Measurements from ENCODE around the gene CLSTN2. TPM values are rescaled to one million over a fixed set of nuclear protein-coding genes. Genes with fewer than 3 reads are reported as not detected.

The CLSTN2 gene
- total and polyA plus RNA-seq, 2 of the 13 experiments (the other 11 are each of a cell fraction or from before 2014, with no cell fraction given): not detected

DNA sequence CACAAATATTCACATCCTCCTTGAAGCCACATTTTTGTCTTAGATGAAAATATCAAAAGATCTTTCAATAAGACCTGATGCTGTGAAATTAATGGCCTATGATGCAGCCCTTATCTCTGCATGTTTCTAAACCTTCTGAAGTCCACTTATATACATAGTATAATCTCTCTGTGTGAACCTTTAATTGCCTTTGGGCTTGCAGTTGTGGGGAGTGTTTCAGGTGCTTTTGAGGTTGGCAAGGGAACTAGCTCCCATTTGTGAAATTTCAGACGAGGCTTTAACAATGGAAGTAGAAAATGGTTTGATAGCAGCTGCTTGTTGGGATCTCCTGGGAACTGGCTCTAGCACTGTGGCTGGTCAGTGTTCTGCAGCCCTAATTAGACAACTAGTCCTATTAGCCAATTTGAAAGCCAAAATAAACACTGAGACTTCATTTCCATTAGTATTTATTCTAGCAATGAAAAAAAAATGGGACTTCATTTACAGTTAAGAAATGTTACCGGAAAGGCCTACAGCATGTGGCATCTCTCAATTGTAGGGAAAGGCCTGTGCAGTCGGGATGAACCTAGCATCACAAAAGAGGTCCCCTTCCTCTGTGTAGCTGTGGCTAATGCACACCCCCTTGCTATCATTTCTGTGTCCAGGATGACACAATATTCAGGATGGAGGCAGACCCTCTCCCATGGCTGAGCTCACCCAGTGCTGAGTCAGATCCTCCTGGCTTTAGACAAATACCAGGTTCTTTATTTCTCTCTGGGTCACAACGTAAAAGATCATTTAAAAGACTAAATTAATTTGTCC, 602.1 kb downstream of the CLSTN2 start:
- Histone ChIP-seq H3K4me2 (ENCODE audit: low read depth, low read length) (no peak overlapping the region), H4K20me1 (ENCODE audit: insufficient read depth, low read length) (no peaks in the 10 kb centered on the region), H3K27ac (ENCODE audit: extremely low read length, insufficient read depth, low read length) (no peak overlapping the region), H3K36me3 (replicated peaks in 1 of 2; ENCODE audit: control insufficient read depth in 1 of 2, insufficient read depth in 2 of 2, low read length in 2 of 2) (no peaks in the 10 kb centered on the region), H2AFZ (ENCODE audit: low read length) (no peak overlapping the region), H3K4me3 (replicated peaks in 1 of 3; ENCODE audit: insufficient read depth in 1 of 3, low read depth in 2 of 3, low read length in 3 of 3) (no peak overlapping the region), H3K9me3 (ENCODE audit: low read length) (no peaks in the 10 kb centered on the region), H3K27me3 (ENCODE audit: control insufficient read depth in 1 of 2, insufficient read depth in 2 of 2, low read length in 2 of 2) (peaks cover 0 to 2% of the 10 kb centered on the region in 2 experiments; a peak in 1 of 5 replicates), H3K79me2 (ENCODE audit: insufficient read depth, low read length) (no peaks in the 10 kb centered on the region), H3K4me1 (ENCODE audit: insufficient read depth, low read length) (no peaks in the 10 kb centered on the region), H3K9ac (ENCODE audit: insufficient read depth, low read depth, low read length) (no peak overlapping the region)
- no TSS peak for BruUV-seq (replicated peaks)
- ATAC-seq (no peak), FAIRE-seq (no peak), DNase-seq (ENCODE audit: low spot score) (no peak)
- ChIA-PET POLR2A (no interaction called here), CTCF (ENCODE audit: low intra/inter-chr PET ratio, low total read pairs) (no interaction called here)
- TF ChIP-seq, protein P1, sequence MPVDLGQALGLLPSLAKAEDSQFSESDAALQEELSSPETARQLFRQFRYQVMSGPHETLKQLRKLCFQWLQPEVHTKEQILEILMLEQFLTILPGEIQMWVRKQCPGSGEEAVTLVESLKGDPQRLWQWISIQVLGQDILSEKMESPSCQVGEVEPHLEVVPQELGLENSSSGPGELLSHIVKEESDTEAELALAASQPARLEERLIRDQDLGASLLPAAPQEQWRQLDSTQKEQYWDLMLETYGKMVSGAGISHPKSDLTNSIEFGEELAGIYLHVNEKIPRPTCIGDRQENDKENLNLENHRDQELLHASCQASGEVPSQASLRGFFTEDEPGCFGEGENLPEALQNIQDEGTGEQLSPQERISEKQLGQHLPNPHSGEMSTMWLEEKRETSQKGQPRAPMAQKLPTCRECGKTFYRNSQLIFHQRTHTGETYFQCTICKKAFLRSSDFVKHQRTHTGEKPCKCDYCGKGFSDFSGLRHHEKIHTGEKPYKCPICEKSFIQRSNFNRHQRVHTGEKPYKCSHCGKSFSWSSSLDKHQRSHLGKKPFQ (CRISPR knock-in tag; IDR thresholded peaks at IDR 0.05; ENCODE audit: insufficient replicate concordance): no peak
- TF ChIP-seq, protein P2, sequence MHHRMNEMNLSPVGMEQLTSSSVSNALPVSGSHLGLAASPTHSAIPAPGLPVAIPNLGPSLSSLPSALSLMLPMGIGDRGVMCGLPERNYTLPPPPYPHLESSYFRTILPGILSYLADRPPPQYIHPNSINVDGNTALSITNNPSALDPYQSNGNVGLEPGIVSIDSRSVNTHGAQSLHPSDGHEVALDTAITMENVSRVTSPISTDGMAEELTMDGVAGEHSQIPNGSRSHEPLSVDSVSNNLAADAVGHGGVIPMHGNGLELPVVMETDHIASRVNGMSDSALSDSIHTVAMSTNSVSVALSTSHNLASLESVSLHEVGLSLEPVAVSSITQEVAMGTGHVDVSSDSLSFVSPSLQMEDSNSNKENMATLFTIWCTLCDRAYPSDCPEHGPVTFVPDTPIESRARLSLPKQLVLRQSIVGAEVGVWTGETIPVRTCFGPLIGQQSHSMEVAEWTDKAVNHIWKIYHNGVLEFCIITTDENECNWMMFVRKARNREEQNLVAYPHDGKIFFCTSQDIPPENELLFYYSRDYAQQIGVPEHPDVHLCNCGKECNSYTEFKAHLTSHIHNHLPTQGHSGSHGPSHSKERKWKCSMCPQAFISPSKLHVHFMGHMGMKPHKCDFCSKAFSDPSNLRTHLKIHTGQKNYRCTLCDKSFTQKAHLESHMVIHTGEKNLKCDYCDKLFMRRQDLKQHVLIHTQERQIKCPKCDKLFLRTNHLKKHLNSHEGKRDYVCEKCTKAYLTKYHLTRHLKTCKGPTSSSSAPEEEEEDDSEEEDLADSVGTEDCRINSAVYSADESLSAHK (CRISPR knock-in tag; IDR thresholded peaks at IDR 0.05; ENCODE audit: borderline replicate concordance): no peak
- TF ChIP-seq FLYWCH1 (CRISPR knock-in tag; IDR thresholded peaks at IDR 0.05): no peak
- TF ChIP-seq ATAD3A (CRISPR knock-in tag; IDR thresholded peaks at IDR 0.05): no peak
- no peak for TF ChIP-seq ZNF572 (CRISPR knock-in tag; IDR thresholded peaks at IDR 0.05)
- TF ChIP-seq, protein P3, sequence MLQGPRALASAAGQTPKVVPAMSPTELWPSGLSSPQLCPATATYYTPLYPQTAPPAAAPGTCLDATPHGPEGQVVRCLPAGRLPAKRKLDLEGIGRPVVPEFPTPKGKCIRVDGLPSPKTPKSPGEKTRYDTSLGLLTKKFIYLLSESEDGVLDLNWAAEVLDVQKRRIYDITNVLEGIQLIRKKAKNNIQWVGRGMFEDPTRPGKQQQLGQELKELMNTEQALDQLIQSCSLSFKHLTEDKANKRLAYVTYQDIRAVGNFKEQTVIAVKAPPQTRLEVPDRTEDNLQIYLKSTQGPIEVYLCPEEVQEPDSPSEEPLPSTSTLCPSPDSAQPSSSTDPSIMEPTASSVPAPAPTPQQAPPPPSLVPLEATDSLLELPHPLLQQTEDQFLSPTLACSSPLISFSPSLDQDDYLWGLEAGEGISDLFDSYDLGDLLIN (CRISPR knock-in tag; IDR thresholded peaks at IDR 0.05; ENCODE audit: borderline replicate concordance): no peak
- TF ChIP-seq ZNF235 (CRISPR knock-in tag; IDR thresholded peaks at IDR 0.05; ENCODE audit: borderline replicate concordance): no peak
- no peak for TF ChIP-seq ZNF841 (CRISPR knock-in tag; IDR thresholded peaks at IDR 0.05; ENCODE audit: borderline replicate concordance)
- TF ChIP-seq ZFX (CRISPR knock-in tag; IDR thresholded peaks at IDR 0.05; ENCODE audit: low read depth): no peak
- TF ChIP-seq, protein P4, sequence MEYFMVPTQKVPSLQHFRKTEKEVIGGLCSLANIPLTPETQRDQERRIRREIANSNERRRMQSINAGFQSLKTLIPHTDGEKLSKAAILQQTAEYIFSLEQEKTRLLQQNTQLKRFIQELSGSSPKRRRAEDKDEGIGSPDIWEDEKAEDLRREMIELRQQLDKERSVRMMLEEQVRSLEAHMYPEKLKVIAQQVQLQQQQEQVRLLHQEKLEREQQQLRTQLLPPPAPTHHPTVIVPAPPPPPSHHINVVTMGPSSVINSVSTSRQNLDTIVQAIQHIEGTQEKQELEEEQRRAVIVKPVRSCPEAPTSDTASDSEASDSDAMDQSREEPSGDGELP (IDR thresholded peaks at IDR 0.05; ENCODE audit: borderline replicate concordance, low read depth): no peak
- no peak for TF ChIP-seq HOXA5 (CRISPR knock-in tag; IDR thresholded peaks at IDR 0.05)
- TF ChIP-seq E2F5 (CRISPR knock-in tag; conservative IDR thresholded peaks at IDR 0.05): no peak
- no peak for TF ChIP-seq FOXK2 (IDR thresholded peaks at IDR 0.05)
- in situ Hi-C loops (cut with HindIII; ENCODE audit: extremely low pct_ligation_motif_present, low pct_unique_long_range_greater_than_20kb) (no loop called here), intact Hi-C loops (cut with micrococcal nuclease; ENCODE audit: unreplicated experiment) (no loop called here)
- WGBS (ENCODE audit: low lambda C conversion rate): 20% methylated on average over 4 of the region's 4 CpGs
